NCI-H1417 (cell line): Measurements from ENCODE around the gene GPC3.
"Not testable (repeated sequence)": the region's sequence is repeated elsewhere in the genome, so short reads cannot be mapped to it uniquely, and the experiment has no call there.

Experiments
- DNase-seq, 3 experiments: peaks; one replicate each; lab custom pipeline; 2025; lab: John Stamatoyannopoulos, UW

The GPC3 gene

GRCh38 chrX:133985164-133985966 lies at the start of gene GPC3:
TSS of gene GPC3 (minus strand) at chrX:133985594.
- peak in 1 of 3 experiments; percentile 9 for DNase-seq

- DNase-seq, result no peak
Measured at GRCh38 chrX:134032441-134032840, 47.0 kb upstream of the GPC3 start.

- DNase-seq, result peak in 2 of 3 experiments; percentile 17 to 57
Measured at GRCh38 chrX:134026565-134027311, 41.3 kb upstream of the GPC3 start.

- no peak for DNase-seq
Measured at GRCh38 chrX:134025986-134026545, 40.7 kb upstream of the GPC3 start.

- DNase-seq, result no peak
Measured at GRCh38 chrX:134024686-134025377, 39.4 kb upstream of the GPC3 start.

GRCh38 chrX:134023851-134024281 lies 38.5 kb upstream of the GPC3 start:
- DNase-seq, result no peak

DNA sequence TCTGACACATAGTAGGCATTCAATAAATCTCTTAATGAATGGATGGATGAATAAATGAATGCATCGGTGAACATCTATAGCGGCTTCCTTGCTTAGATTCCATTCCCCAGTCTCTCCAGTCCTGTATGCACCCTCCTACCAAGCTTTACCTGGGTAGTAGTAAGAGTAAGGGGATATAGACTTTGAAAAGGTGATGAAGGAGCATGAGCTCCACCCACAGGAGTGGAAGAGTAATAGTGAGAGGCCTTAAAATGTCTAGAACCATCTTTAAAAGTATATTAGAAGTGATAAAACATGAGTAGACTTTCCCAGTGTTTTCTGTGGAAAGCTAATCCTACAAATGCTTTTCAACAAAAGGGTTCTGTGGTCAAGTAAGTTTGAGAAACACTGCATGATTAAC lies 35.5 kb upstream of the GPC3 start:
- DNase-seq, result peak in 1 of 3 experiments; percentile 52

GRCh38 chrX:134019567-134020206 lies 34.3 kb upstream of the GPC3 start:
- DNase-seq, result no peak

DNA sequence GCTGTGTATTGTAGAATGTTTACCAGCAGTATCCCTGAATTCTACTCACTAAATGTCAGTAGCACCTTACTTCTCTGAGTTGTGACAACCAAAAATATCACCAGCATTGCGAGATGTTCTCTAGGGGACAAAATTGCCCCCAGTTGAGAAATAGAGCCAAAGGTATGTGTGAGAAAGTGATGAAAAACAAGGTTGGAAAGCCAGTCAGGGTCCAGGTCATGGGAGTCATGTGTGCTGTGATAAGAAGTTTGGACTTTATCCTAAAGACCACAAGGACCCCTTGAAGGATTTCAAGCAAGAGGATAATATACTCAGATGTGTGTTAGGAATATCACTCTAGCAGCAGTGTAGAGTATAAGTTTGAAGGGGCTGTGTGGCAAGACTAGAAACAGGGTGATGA lies 30.9 kb upstream of the GPC3 start:
- DNase-seq, result not testable (repeated sequence)

DNA sequence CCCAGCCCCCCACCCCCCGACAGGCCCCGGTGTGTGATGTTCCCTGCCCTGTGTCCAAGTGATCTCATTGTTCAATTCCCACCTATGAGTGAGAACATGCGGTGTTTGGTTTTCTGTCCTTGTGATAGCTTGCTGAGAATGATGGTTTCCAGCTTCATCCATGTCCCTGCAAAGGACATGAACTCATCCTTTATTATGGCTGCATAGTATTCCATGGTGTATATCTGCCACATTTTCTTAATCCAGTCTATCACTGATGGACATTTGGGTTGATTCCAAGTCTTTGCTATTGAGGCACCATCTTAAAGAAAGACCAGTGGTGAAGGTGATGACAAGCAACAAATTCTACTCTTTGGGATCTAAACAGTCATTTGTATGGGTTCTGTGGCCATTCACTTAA lies 30.1 kb upstream of the GPC3 start:
- not testable (repeated sequence) for DNase-seq

DNA sequence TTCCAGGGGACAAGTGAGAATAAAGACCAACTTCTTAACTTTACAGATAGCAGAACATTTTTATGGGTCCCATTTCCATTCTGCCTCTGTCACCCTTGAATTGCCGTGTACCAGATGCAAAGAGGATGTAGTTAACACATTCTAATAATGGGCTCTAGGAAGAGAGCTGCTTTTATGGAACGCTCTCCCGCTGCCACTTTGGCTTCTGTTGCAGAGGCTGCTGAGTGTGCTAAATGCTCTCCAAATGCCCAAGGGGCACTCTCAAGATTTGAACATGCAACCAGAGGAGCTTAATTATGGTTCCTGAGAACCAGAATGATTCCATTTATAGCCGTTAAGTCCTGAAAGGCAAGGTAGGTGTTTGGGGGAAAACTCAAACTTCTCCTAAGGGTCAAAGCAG lies 28.1 kb upstream of the GPC3 start:
- DNase-seq, result peak in 2 of 3 experiments; percentile 29 to 34

DNA sequence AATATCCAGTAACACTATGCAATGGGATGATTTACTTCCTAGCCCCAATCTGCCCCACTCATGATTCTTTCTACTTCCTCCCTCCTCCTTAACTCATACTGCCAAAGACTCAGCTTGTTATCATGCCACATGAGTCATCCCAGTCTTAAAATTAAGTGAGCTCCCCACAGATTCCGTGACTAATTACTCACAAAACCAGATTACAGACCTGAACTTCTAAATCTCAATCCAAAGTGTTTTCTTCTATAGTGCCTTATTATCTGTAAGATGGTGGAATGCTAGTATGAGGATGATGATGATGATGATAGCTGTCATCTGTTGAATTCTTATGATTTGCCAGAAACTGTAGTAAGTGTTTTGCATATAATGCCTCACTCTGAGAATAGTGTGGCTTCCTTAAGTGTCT lies 27.7 kb upstream of the GPC3 start:
- DNase-seq, result no peak

- peak in 2 of 3 experiments; percentile 48 to 82 for DNase-seq
Measured at GRCh38 chrX:134010690-134011089, 25.3 kb upstream of the GPC3 start.

DNA sequence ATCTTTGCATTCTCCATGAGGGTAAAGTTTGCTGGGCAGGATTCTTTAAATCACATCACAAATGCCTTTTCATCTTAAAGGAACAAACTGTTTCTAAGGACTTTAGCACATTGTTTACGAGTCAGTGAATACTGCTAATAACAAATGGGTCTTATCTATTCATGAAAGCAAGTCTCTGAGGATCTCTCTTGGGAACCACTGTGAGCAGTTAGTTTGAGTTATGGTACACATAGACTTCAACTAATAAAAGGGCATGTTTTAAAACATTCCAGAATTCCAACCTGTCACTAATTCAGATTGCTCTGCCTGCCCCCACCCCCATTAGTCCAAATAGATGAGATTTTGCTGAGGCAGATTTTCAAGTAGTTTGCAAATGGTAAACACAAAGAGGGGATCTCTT lies 22.3 kb upstream of the GPC3 start:
- DNase-seq, result no peak

- DNase-seq, result peak in 1 of 3 experiments; percentile 35
Measured at GRCh38 chrX:134006484-134007161, 21.2 kb upstream of the GPC3 start.

DNA sequence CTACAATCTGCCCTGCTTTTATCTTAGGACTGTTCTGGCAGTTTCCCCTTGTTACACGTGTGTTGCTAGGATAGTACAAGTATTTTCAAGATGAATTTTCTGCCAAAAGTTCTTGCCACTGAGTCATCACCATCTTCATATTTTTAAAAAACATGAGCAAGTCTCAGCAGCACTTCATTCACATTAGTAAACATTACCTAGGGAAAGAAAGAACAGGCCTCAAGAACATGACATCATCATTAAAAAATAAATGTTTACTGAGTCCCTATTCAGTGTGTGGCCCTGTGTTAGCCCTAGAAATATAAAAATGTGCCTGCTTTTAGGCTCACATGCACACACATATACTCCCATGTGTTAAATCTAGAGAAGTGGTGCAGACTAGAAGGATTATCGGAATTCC lies 18.7 kb upstream of the GPC3 start:
- no peak for DNase-seq

DNA sequence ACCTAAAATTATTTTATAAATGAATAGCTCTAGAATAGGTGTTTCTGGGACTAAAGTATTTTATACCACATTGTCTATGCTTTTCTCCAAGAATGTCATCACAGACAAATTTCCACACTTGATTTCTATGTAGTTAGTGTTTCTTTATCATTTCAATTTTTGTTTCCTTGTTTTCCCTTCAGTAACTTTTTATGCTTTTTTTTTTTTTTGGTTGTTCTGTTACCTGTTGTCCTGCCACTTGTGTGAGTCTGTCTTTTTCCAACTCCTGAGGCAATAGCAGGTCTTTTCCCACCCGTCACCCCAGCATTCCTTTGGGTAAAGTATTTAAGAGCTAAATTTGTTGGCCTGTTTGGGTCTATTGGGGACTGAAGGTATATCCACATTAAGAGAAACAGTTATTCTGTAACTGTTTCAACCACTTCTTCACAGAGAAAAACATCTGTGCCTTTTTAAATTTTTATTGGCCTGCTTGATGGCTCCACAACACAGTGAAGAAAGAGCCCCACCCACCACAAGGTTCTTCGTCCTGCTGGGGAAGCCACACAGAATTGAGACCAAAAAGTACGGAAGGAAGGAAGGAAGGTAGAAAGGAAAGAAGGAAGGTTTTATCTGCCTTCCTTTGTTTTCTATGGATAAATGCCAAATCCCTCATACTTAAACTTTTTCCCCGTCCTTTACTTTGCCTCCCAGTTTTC lies 17.7 kb upstream of the GPC3 start:
- DNase-seq, result no peak

DNA sequence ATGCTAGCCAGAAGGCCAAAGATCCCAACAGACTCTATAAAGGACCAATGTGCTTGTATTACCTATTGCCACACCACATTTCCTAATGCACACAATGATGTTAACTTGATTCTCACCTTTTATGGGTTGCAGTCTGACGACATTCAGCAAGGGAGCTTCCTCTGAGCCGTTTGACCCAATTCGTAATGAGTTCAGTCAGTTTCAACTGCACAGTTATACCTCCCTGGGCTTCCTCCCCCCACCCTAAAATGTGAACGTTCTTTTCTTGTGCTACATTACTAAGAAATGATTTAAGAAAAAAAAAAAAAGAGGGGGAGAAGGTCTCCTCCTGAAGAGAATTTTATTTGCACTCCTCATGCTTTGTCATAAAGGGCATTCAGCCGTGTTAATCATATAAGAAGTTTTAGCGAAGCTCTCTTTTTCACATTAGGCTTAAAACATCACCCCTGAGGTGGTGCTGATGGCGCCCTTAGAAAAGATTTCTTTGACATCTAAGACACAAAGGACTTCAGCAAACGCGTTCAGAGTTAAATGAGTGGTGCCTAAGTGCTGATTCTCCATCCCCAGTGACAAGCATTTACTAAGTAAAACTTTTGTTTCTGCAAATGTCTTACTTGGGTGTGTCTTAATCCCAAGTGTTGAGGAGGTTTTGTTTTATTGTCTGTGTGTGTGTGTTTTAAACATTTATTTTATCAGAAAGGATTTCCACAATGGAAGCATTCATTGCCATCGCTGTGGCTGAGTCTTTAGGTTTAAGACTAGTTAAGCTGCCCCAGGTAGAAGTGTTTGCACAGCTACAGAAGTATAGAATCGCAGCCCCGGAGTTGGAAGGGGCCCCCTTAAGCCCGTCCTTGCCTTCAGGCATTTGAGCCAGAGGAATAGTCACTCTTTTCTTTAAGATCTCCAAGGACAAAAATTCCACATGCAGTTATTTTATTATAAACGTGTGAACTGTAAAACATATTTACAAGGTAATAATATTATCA lies 15.2 kb upstream of the GPC3 start:
- no peak for DNase-seq

DNA sequence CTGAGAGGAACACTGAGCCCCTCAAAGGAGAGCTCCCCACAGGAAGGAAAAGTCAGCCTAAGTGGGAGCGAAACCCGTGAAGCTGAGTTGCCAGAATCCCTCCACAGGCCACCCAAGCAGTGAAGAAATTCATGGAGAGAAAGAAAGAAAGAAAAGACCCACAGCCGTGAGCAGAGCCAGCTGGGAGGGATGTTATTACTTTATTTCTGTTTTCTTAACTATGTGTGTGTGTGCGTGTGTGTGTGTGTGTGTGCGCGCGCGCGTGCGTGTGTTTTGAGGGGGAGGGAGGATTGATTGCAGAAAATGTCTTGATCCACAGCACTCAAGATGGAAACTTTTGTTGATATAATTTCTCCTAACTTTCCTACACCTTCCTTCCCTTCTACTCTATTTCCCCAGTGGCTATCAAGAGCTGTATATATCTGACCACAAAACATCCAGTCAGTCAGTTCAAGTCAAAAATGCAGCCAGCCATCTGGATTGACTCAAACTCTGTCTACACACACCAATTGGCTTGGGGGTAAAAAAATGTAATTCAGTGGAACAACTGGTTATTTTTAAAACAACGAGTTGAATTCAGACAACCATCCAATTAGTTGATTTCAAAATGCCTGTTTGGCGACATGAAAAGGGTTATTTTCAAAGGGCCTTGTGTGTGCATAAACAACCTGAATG lies 13.8 kb upstream of the GPC3 start:
- no peak for DNase-seq
